Vagina (tissue), 2 donors: ENCODE measurements around the gene SLC12A2.

ENCODE experiments used
- CTCF ChIP-seq, 3 experiments: fragments of 450-650 bp in 2 of 3; fragments of 200-600 bp in 1 of 3; sonication (generic) in 1 of 3; IDR thresholded peaks; one replicate each; pipeline ENCODE4 v1.5.1; 2017 to 2019; ENCODE audit warnings: antibody characterized with exemption in 3 of 3, mild to moderate bottlenecking in 2 of 3, moderate library complexity in 2 of 3
- POLR2A ChIP-seq, 2 donors: fragments of 450-650 bp; IDR thresholded peaks; one replicate each; pipeline ENCODE4 v1.6.1; 2017; ENCODE audit warnings: antibody characterized with exemption in 2 of 2, mild to moderate bottlenecking in 2 of 2, moderate library complexity in 2 of 2

DNA sequence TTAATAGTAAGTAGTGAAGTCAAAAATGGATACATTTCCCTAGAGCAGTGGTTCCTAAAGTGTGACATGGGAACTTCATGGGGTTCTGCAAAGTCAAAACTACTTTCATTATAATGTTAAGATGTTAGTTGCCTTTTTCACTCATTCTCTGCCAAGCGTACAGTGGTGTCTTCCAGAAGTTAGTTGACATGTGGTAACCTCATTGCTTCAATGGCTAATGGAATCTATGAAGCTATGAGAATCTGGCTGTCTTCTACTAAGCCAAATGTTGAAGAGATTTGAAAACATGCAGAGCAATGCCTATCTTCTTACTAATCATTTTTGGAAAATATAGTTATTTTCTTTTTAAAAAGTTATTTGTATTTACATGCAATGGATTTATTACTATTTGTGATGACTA, 111.8 kb downstream of the SLC12A2 start:
- TF ChIP-seq CTCF (IDR thresholded peaks at IDR 0.05) (no peak), POLR2A (IDR thresholded peaks at IDR 0.05) (no peak)
